ENCODE results near the gene TMSB15C. TPM values are rescaled to one million over a fixed set of nuclear protein-coding genes. Genes with fewer than 3 reads are reported as not detected.
"Not testable (repeated sequence)": the region's sequence is repeated elsewhere in the genome, so short reads cannot be mapped to it uniquely, and the experiment has no call there.

The TMSB15C gene
- polyA plus RNA-seq, 1 of the 3 experiments (the other 2 are of a cell fraction): 2.9 TPM

DNA sequence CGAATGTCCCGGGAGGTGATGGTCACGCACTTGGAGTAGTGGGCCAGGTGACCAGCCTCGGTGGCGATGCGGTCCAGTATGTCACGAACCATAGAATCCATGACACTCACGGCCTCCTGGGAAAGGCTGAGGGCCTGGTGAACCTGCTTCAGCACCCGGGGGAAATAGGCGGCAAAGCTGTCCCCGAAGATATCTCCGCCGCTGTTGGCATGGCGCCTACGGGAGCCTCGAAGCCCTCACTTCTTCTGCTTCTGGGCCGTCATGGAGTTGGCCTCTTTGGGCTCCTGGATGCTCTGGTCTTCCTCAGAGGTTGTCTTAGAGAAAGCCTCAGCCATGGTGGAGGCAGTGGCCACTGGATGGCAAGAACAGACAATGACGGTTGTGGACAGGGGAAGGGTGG, 13.4 kb downstream of the TMSB15C start:
- POLR2A ChIA-PET; H3K27me3 ChIP-seq (ENCODE audit: insufficient read depth); H3K9me3 ChIP-seq; H3K4me1 ChIP-seq (ENCODE audit: control insufficient read depth in 1 of 2, insufficient read depth in 2 of 2, low read depth in 1 of 2, low read length in 1 of 2); H3K9me2 ChIP-seq; CTCF ChIA-PET; H3K9ac ChIP-seq; H3K79me2 ChIP-seq (ENCODE audit: insufficient read depth); H3K4me3 ChIP-seq (ENCODE audit: low read depth in 2 of 2, low read length in 1 of 2); H2AFZ ChIP-seq (ENCODE audit: low read depth); H3F3A ChIP-seq (replicated peaks; ENCODE audit: insufficient read depth); H4K20me1 ChIP-seq (ENCODE audit: insufficient read depth); H3K4me2 ChIP-seq; H3K36me3 ChIP-seq (replicated peaks in 1 of 2; ENCODE audit: control insufficient read depth in 1 of 2, insufficient read depth in 2 of 2, low read length in 1 of 2); H3K27ac ChIP-seq (ENCODE audit: low read depth in 2 of 2, low read length in 1 of 2); DNase-seq: not testable (repeated sequence)
- WGBS (ENCODE audit: low lambda C conversion rate): 31% methylated on average over 8 of the region's 18 CpGs

DNA sequence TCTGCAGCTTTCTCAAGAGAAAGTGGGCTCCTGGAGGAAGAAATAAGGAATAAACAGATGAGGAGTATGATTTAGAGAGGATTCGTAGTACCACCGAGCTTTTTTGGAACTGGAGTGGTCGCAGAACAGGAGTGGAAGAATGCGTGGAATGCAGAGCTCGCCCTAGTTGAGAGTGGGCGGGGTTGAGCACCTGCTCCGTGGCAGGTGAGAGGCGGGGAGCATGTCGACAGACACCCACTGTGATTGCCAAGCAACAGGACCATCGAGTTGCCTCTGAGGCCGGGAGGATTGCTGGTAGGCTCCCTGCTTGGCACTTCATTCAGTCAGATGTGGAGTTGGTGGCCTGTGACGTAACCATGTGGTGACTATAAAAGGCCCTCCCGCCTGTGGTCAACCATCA, 21.1 kb downstream of the TMSB15C start:
- H2AFZ ChIP-seq (ENCODE audit: low read depth); H3K9me2 ChIP-seq; H3K27me3 ChIP-seq (ENCODE audit: insufficient read depth); POLR2A ChIA-PET; H3K9ac ChIP-seq; H3K79me2 ChIP-seq (ENCODE audit: insufficient read depth); H3F3A ChIP-seq (replicated peaks; ENCODE audit: insufficient read depth); DNase-seq; H3K4me3 ChIP-seq (ENCODE audit: low read depth in 2 of 2, low read length in 1 of 2); H3K4me1 ChIP-seq (ENCODE audit: control insufficient read depth in 1 of 2, insufficient read depth in 2 of 2, low read depth in 1 of 2, low read length in 1 of 2); H4K20me1 ChIP-seq (ENCODE audit: insufficient read depth); H3K27ac ChIP-seq (ENCODE audit: low read depth in 2 of 2, low read length in 1 of 2); H3K36me3 ChIP-seq (replicated peaks in 1 of 2; ENCODE audit: control insufficient read depth in 1 of 2, insufficient read depth in 2 of 2, low read length in 1 of 2); H3K9me3 ChIP-seq; CTCF ChIA-PET; H3K4me2 ChIP-seq: not testable (repeated sequence)
- WGBS (ENCODE audit: low lambda C conversion rate): no CpG with 5 or more reads among the region's 13 CpGs

GRCh38 chrX:104047171-104047570, 28.9 kb downstream of the TMSB15C start:
- H3K36me3 ChIP-seq (replicated peaks in 1 of 2; ENCODE audit: control insufficient read depth in 1 of 2, insufficient read depth in 2 of 2, low read length in 1 of 2): no peaks in the 10 kb centered on the region
- H3K79me2 ChIP-seq (ENCODE audit: insufficient read depth): no peaks in the 10 kb centered on the region
- no peaks in the 10 kb centered on the region for H3K4me1 ChIP-seq (ENCODE audit: control insufficient read depth in 1 of 2, insufficient read depth in 2 of 2, low read depth in 1 of 2, low read length in 1 of 2)
- WGBS (ENCODE audit: low lambda C conversion rate): 17% methylated on average over 3 of the region's 13 CpGs
- no peaks in the 10 kb centered on the region for H4K20me1 ChIP-seq (ENCODE audit: insufficient read depth)
- H3K4me3 ChIP-seq (ENCODE audit: low read depth in 2 of 2, low read length in 1 of 2): no peak overlapping the region
- H3K9ac ChIP-seq: no peak overlapping the region
- ChIA-PET CTCF (no interaction called here), POLR2A (no interaction called here)
- H3K9me3 ChIP-seq: no peaks in the 10 kb centered on the region
- H3F3A ChIP-seq (replicated peaks; ENCODE audit: insufficient read depth): no peaks in the 10 kb centered on the region
- H3K4me2 ChIP-seq: no peak overlapping the region
- no peak for DNase-seq
- H3K9me2 ChIP-seq: no peaks in the 10 kb centered on the region
- TF ChIP-seq PBX3 (IDR thresholded peaks at IDR 0.05) (no peak), NRF1 (IDR thresholded peaks at IDR 0.05; ENCODE audit: low read depth, low read length) (no peak), RAD21 (IDR thresholded peaks at IDR 0.05; ENCODE audit: low read length) (no peak), SMC3 (IDR thresholded peaks at IDR 0.05; ENCODE audit: low read depth, low read length) (no peak), NFIC (IDR thresholded peaks at IDR 0.05; ENCODE audit: borderline replicate concordance) (no peak), IRF3 (IDR thresholded peaks at IDR 0.05; ENCODE audit: low read depth, low read length) (no peak), GATA2 (CRISPR knock-in tag; IDR thresholded peaks at IDR 0.05) (no peak), CHD2 (IDR thresholded peaks at IDR 0.05; ENCODE audit: low read length, partially characterized antibody) (no peak)
- TF ChIP-seq, protein P1, sequence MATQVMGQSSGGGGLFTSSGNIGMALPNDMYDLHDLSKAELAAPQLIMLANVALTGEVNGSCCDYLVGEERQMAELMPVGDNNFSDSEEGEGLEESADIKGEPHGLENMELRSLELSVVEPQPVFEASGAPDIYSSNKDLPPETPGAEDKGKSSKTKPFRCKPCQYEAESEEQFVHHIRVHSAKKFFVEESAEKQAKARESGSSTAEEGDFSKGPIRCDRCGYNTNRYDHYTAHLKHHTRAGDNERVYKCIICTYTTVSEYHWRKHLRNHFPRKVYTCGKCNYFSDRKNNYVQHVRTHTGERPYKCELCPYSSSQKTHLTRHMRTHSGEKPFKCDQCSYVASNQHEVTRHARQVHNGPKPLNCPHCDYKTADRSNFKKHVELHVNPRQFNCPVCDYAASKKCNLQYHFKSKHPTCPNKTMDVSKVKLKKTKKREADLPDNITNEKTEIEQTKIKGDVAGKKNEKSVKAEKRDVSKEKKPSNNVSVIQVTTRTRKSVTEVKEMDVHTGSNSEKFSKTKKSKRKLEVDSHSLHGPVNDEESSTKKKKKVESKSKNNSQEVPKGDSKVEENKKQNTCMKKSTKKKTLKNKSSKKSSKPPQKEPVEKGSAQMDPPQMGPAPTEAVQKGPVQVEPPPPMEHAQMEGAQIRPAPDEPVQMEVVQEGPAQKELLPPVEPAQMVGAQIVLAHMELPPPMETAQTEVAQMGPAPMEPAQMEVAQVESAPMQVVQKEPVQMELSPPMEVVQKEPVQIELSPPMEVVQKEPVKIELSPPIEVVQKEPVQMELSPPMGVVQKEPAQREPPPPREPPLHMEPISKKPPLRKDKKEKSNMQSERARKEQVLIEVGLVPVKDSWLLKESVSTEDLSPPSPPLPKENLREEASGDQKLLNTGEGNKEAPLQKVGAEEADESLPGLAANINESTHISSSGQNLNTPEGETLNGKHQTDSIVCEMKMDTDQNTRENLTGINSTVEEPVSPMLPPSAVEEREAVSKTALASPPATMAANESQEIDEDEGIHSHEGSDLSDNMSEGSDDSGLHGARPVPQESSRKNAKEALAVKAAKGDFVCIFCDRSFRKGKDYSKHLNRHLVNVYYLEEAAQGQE (IDR thresholded peaks at IDR 0.05; ENCODE audit: low read depth, low read length): no peak
- peaks cover 26% of the 10 kb centered on the region; the same call in 1 of the 2 replicates for H3K27me3 ChIP-seq (ENCODE audit: insufficient read depth)
- H2AFZ ChIP-seq (ENCODE audit: low read depth): no peak overlapping the region
- H3K27ac ChIP-seq (ENCODE audit: low read depth in 2 of 2, low read length in 1 of 2): no peak overlapping the region

Data from SK-N-SH (cell line).